ENCODE measurements around the gene MRGPRX4. TPM values are rescaled to one million over a fixed set of nuclear protein-coding genes. Genes with fewer than 3 reads are reported as not detected.
"Not testable (repeated sequence)": the region's sequence is repeated elsewhere in the genome, so short reads cannot be mapped to it uniquely, and the experiment has no call there.

MRGPRX4 gene
- total RNA-seq (2012; rRNA removed), result under 0.01 TPM in 1 of 2 replicates, not detected in the other
- 0.05 TPM in 1 of 2 replicates, not detected in the other for polyA plus RNA-seq (2012; rRNA removed)
- polyA plus RNA-seq (2012; cell fraction: cytosol; rRNA removed), result 0.05 TPM in 1 of 2 replicates, not detected in the other
- polyA plus RNA-seq (2012; cell fraction: nucleus; rRNA removed; ENCODE audit: low replicate concordance), result 0.04 TPM in 1 of 2 replicates, not detected in the other
- Bru-seq, nascent RNA, result not detected
- not detected for BruChase-seq, experiment 1, labeled RNA remaining after a 6-hour chase
- BruChase-seq, experiment 2, labeled RNA remaining after a 2-hour chase, result not detected
- long read RNA-seq, result 0 reads

DNA sequence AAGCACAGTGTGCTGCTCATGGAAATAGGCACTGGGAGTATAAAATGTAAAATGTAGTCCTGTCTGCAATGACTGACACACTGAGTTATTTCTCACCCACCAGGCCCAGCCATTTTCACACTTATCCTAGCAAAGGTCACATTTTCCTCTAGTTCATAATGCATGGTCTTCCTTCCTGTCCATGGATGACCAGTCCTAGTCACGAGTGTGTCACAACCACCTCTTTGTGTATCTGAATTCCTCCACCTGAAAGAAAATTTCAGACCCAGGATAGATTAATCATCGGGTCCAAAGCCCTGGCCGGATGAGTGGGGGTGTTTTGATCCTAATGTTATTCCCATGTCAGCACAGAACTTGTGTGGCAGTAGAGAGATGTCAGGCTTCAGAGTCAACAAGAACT is at the start of gene MRGPRX4:
MRGPRX4 (plus strand) TSS at position 172 of the 400 bp plus-strand sequence. CDS start 420 bp downstream, outside the sequence.
- TF ChIP-seq NFE2L2 (IDR thresholded peaks at IDR 0.05; ENCODE audit: low read depth, low read length), result no peak
- no peak for TF ChIP-seq RCOR1 (IDR thresholded peaks at IDR 0.05; ENCODE audit: insufficient replicate concordance, low read length)
- TF ChIP-seq, protein P1, sequence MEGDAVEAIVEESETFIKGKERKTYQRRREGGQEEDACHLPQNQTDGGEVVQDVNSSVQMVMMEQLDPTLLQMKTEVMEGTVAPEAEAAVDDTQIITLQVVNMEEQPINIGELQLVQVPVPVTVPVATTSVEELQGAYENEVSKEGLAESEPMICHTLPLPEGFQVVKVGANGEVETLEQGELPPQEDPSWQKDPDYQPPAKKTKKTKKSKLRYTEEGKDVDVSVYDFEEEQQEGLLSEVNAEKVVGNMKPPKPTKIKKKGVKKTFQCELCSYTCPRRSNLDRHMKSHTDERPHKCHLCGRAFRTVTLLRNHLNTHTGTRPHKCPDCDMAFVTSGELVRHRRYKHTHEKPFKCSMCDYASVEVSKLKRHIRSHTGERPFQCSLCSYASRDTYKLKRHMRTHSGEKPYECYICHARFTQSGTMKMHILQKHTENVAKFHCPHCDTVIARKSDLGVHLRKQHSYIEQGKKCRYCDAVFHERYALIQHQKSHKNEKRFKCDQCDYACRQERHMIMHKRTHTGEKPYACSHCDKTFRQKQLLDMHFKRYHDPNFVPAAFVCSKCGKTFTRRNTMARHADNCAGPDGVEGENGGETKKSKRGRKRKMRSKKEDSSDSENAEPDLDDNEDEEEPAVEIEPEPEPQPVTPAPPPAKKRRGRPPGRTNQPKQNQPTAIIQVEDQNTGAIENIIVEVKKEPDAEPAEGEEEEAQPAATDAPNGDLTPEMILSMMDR (conservative IDR thresholded peaks at IDR 0.05; ENCODE audit: low read depth, low read length), result no peak
- TF ChIP-seq MXI1 (IDR thresholded peaks at IDR 0.05; ENCODE audit: borderline replicate concordance, low read depth, low read length), result no peak
- intact Hi-C loops (cut with micrococcal nuclease) (no loop called here), in situ Hi-C loops (cut with MboI; ENCODE audit: low sequenced_read_pairs) (no loop called here), dilution Hi-C loops (cut with HindIII; ENCODE audit: low sequenced_read_pairs, unreplicated experiment) (no loop called here)
- H4K8ac ChIP-seq (ENCODE audit: low read depth in 2 of 2, low read length in 2 of 2), result no peak within 1 kb of the TSS
- no peaks in the 10 kb centered on the region for H3K36me3 ChIP-seq (ENCODE audit: control insufficient read depth, insufficient read depth, low read length)
- H3K4ac ChIP-seq (ENCODE audit: low read depth, low read length), result no peak within 1 kb of the TSS
- H3K14ac ChIP-seq (replicated peaks; ENCODE audit: low read depth, low read length), result no peak within 1 kb of the TSS
- BruUV-seq (replicated peaks), result no TSS peak
- no peak within 1 kb of the TSS for H2AFZ ChIP-seq (replicated peaks; ENCODE audit: low read length, poor library complexity)
- no CpG with 5 or more reads among the region's 3 CpGs for WGBS, 2 experiments (ENCODE audit: extremely low coverage in 2 of 2, insufficient read length in 1 of 2)
- H3K18ac ChIP-seq (ENCODE audit: low read depth, low read length), result no peak within 1 kb of the TSS
- no peak within 1 kb of the TSS for H2BK20ac ChIP-seq (ENCODE audit: low read depth, low read length)
- no peak within 1 kb of the TSS for H2BK120ac ChIP-seq (ENCODE audit: low read depth, low read length)
- no peak within 1 kb of the TSS for H4K91ac ChIP-seq (ENCODE audit: insufficient read depth, low read depth, low read length)
- H3K27ac ChIP-seq (ENCODE audit: insufficient read depth, low read length), result no peak within 1 kb of the TSS
- H3K79me1 ChIP-seq (ENCODE audit: low read depth in 1 of 2, low read length in 2 of 2), result no peaks in the 10 kb centered on the region
- no peaks in the 10 kb centered on the region for H3K4me1 ChIP-seq (ENCODE audit: control insufficient read depth, insufficient read depth, low read length)
- H2BK5ac ChIP-seq (ENCODE audit: low read depth, low read length, poor library complexity, severe bottlenecking), result no peak within 1 kb of the TSS
- no peaks in the 10 kb centered on the region for H3K9me1 ChIP-seq (ENCODE audit: insufficient read depth, low read length)
- H2BK15ac ChIP-seq (ENCODE audit: low read depth, low read length), result no peak within 1 kb of the TSS
- ATAC-seq (ENCODE audit: low read depth), result no peak
- H3K9me3 ChIP-seq (ENCODE audit: control insufficient read depth, insufficient read depth, low read length), result no peaks in the 10 kb centered on the region
- H3K23ac ChIP-seq (ENCODE audit: low read depth, low read length), result no peak within 1 kb of the TSS
- no peak within 1 kb of the TSS for H2AK9ac ChIP-seq (replicated peaks; ENCODE audit: low read depth, low read length, poor library complexity)
- H3K56ac ChIP-seq (ENCODE audit: extremely low read depth, insufficient read depth, low read length), result no peak within 1 kb of the TSS
- H4K20me1 ChIP-seq (ENCODE audit: insufficient read depth, low read length), result no peaks in the 10 kb centered on the region
- H4K5ac ChIP-seq (ENCODE audit: low read depth, low read length), result no peak within 1 kb of the TSS
- CTCF ChIA-PET, result no interaction called here
- H3K27me3 ChIP-seq (ENCODE audit: control insufficient read depth, insufficient read depth, low read length), result no peaks in the 10 kb centered on the region
- no peak for DNase-seq
- no peak within 1 kb of the TSS for H3K4me3 ChIP-seq (ENCODE audit: insufficient read depth, low read depth, low read length)
- H3K4me2 ChIP-seq (ENCODE audit: low read depth, low read length), result no peak within 1 kb of the TSS
- no peak within 1 kb of the TSS for H2AK5ac ChIP-seq (ENCODE audit: low read depth, low read length)
- no peak within 1 kb of the TSS for H3K9ac ChIP-seq (ENCODE audit: low read depth, low read length)
- POLR2A ChIA-PET (ENCODE audit: unreplicated experiment), result no interaction called here

DNA sequence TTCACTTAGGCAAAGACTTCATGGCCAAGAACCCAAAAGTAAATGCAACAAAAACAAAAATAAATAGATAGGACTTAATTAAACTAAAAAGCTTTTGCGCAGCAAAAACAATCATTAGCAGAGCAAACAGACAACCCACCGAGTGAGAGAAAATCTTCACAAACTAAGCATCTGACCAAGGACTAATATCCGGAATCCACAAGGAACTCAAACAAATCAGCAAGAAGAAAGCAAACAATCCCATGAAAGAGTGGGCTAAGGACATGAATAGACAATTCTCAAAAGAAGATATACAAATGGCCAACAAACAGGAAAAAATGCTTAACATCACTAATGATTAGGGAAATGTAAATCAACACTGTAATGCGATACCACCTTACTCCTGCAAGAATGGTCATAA is 41.5 kb upstream of the MRGPRX4 start:
- in situ Hi-C loops (cut with MboI; ENCODE audit: low sequenced_read_pairs); dilution Hi-C loops (cut with HindIII; ENCODE audit: low sequenced_read_pairs, unreplicated experiment); H3K4me2 ChIP-seq (ENCODE audit: low read depth, low read length): not testable (repeated sequence)

More for the DNA sequence above, 41.5 kb upstream of the MRGPRX4 start:
- H2AFZ ChIP-seq (replicated peaks; ENCODE audit: low read length, poor library complexity); H3K9me1 ChIP-seq (ENCODE audit: insufficient read depth, low read length); H2BK15ac ChIP-seq (ENCODE audit: low read depth, low read length); CTCF ChIA-PET; H2BK5ac ChIP-seq (ENCODE audit: low read depth, low read length, poor library complexity, severe bottlenecking); BruUV-seq (replicated peaks); H3K18ac ChIP-seq (ENCODE audit: low read depth, low read length); H3K9ac ChIP-seq (ENCODE audit: low read depth, low read length); H2AK9ac ChIP-seq (replicated peaks; ENCODE audit: low read depth, low read length, poor library complexity); H3K27me3 ChIP-seq (ENCODE audit: control insufficient read depth, insufficient read depth, low read length); H3K79me1 ChIP-seq (ENCODE audit: low read depth in 1 of 2, low read length in 2 of 2); H4K91ac ChIP-seq (ENCODE audit: insufficient read depth, low read depth, low read length); H4K5ac ChIP-seq (ENCODE audit: low read depth, low read length); intact Hi-C loops (cut with micrococcal nuclease); H2AK5ac ChIP-seq (ENCODE audit: low read depth, low read length); DNase-seq; H3K9me3 ChIP-seq (ENCODE audit: control insufficient read depth, insufficient read depth, low read length); H4K20me1 ChIP-seq (ENCODE audit: insufficient read depth, low read length); H2BK20ac ChIP-seq (ENCODE audit: low read depth, low read length); H3K4me3 ChIP-seq (ENCODE audit: insufficient read depth, low read depth, low read length); H2BK120ac ChIP-seq (ENCODE audit: low read depth, low read length); POLR2A ChIA-PET (ENCODE audit: unreplicated experiment); H3K14ac ChIP-seq (replicated peaks; ENCODE audit: low read depth, low read length); H3K23ac ChIP-seq (ENCODE audit: low read depth, low read length); ATAC-seq (ENCODE audit: low read depth); H4K8ac ChIP-seq (ENCODE audit: low read depth in 2 of 2, low read length in 2 of 2); H3K36me3 ChIP-seq (ENCODE audit: control insufficient read depth, insufficient read depth, low read length); H3K56ac ChIP-seq (ENCODE audit: extremely low read depth, insufficient read depth, low read length); H3K27ac ChIP-seq (ENCODE audit: insufficient read depth, low read length); H3K4ac ChIP-seq (ENCODE audit: low read depth, low read length); H3K4me1 ChIP-seq (ENCODE audit: control insufficient read depth, insufficient read depth, low read length): not testable (repeated sequence)
- 67% methylated on average over 1 of the region's 4 CpGs; no CpG with 5 or more reads in 1 of the 2 experiments for WGBS, 2 experiments (ENCODE audit: extremely low coverage in 2 of 2, insufficient read length in 1 of 2)
